ENCODE results near the gene SP1. TPM values are rescaled to one million over a fixed set of nuclear protein-coding genes. Genes with fewer than 3 reads are reported as not detected.

SP1 gene
- total RNA-seq, 1 experiment from 2014 or later = 96.8 TPM

- DNase-seq (ENCODE audit: low read depth, low spot score) (no peak), ATAC-seq (no peak)
- POLR2A ChIA-PET = interaction anchor here (0.7 to 2.2 kb wide), 4 partner anchors 29 to 61 kb away, joined by 3 to 9 read pairs (median 4); partner anchors contain the start of genes AAAS and PRR13
- Histone ChIP-seq H3K4me3 (replicated peaks in 1 of 2; ENCODE audit: low read depth in 1 of 2, low read length in 2 of 2) (peak overlapping the region; percentile 59 to 67), H3K9me3 (ENCODE audit: control insufficient read depth in 1 of 2, insufficient read depth in 1 of 2, low read depth in 1 of 2, low read length in 2 of 2) (no peaks in the 10 kb centered on the region), H3K36me3 (ENCODE audit: control insufficient read depth in 1 of 2, insufficient read depth in 2 of 2, low read length in 2 of 2) (peaks cover 22 to 34% of the 10 kb centered on the region in 2 experiments), H3K9me2 (ENCODE audit: insufficient read depth) (no peaks in the 10 kb centered on the region), H3K4me1 (ENCODE audit: control insufficient read depth in 1 of 2, insufficient read depth in 2 of 2, low read length in 2 of 2) (peaks cover 24 to 41% of the 10 kb centered on the region in 2 experiments), H3K79me2 (ENCODE audit: insufficient read depth, low read length) (peaks cover 54% of the 10 kb centered on the region), H3K27me3 (ENCODE audit: insufficient read depth, low read length) (no peaks in the 10 kb centered on the region), H2AFZ (ENCODE audit: low read depth, low read length, poor library complexity, severe bottlenecking) (no peak overlapping the region), H3K4me2 (ENCODE audit: low read length) (peak overlapping the region; percentile 73), H3K9ac (ENCODE audit: low read length) (peak overlapping the region; percentile 81), H3K27ac (ENCODE audit: low read depth, low read length) (peak overlapping the region; percentile 74), H4K20me1 (ENCODE audit: insufficient read depth) (no peaks in the 10 kb centered on the region)
- CTCF ChIA-PET = interaction anchor here (0.6 to 6.9 kb wide), 13 partner anchors 10 to 61 kb away, joined by 3 to 99 read pairs (median 4); partner anchors contain the start of gene AAAS
- TSS peak; percentile 53 for BruUV-seq (replicated peaks)
- intact Hi-C loops (cut with micrococcal nuclease) = loop anchor here (1.0 to 5.0 kb wide), 4 partner anchors 30 to 70 kb away; partner anchors contain the start of gene PCBP2
- no peak for TF ChIP-seq SIN3A (IDR thresholded peaks at IDR 0.05; ENCODE audit: low read depth)
- peak in 2 of 3 experiments; percentile 66 to 70; a peak in 4 of 6 replicates for TF ChIP-seq CTCF (IDR thresholded peaks at IDR 0.05 in 2 of 3, conservative IDR thresholded peaks at IDR 0.05 in 1 of 3; ENCODE audit: borderline replicate concordance in 1 of 3, insufficient read depth in 1 of 3, low read depth in 2 of 3, low read length in 2 of 3)
- TF ChIP-seq MAX (IDR thresholded peaks at IDR 0.05) = no peak
- RAD21 ChIA-PET (ENCODE audit: low non-redundant PET in 1 of 2, low total read pairs in 2 of 2, uncharacterized antibody in 2 of 2, unreplicated experiment in 2 of 2) = interaction anchor here (1.0 to 2.0 kb wide), 3 partner anchors 29 kb away, joined by 4 to 11 read pairs (median 6); no protein-coding TSS in a partner anchor
Measured at GRCh38 chr12:53381731-53382630, 2.0 kb downstream of the SP1 start.
